ENCODE measurements around the gene GNG4.

GNG4 gene

GRCh38 chr1:235649368-235650163, at the start of gene GNG4:
Gene GNG4, minus strand, starts transcription at chr1:235649784. Its CDS starts 65,946 bp downstream, at chr1:235583838.
- no peak for DNase-seq

DNA sequence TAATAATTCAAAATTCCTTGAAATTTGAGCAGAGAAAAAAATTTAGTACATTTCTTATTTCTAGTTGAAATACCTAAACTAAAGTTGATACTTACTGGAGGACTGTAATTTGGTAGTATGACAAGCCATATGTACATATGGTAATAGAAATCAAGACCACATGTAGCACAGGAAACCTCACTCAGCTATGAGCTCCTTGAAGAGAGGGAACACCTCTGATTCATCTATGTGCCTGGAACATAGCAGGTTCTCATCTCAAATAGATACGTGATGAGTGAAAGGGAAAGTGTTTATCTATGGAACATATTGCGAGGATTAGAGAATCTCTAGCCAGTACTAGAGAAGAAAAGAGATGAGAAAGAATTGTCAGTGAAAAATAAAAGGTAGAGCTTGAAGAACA, 47.9 kb upstream of the GNG4 start:
- no peak for DNase-seq

GRCh38 chr1:235689356-235689755, 39.8 kb upstream of the GNG4 start:
- DNase-seq: no peak

GRCh38 chr1:235688096-235688495, 38.5 kb upstream of the GNG4 start:
- DNase-seq: no peak

GRCh38 chr1:235683653-235684052, 34.1 kb upstream of the GNG4 start:
- DNase-seq: no peak

DNA sequence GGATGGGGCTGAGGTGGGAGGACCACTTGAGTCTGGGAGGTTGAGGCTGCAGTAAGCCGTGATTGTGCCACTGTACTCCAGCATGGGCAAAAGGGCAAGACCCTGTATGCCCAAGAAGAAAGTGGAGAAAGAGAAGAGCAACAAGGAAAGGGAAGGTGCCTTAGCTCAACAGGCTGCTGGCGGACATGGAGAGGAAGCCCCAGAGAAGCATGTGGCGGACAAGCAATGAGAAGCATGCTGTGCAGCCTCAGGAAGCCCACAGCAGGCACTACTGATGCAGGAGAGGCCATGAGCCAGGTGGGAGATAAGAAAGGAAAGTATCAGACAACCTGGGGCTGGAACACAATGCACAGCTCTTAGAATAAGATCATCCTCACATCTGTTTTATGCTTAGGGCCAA, 32.6 kb upstream of the GNG4 start:
- DNase-seq: no peak

- DNase-seq: no peak
Measured at GRCh38 chr1:235679644-235680043, 30.1 kb upstream of the GNG4 start.

DNA sequence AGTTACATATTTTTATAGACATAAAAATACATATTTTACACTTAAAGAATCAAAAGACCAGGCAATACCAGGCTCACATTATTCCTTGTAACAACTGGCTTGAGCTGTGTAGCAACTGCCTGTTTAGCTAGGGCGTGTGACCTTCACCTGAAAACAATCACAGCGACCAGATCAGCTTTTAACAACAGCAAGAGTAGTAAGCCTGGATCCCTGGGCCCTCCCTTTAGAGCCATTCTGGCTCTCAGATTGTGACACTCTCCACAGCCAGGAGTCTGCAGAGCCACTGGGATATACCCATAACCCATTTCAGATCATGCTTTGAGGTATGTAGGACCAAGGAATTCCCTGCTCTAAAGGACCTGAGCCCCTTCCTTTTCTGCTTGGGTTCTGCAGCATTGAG, 29.4 kb upstream of the GNG4 start:
- DNase-seq: no peak

GRCh38 chr1:235675152-235675890, 25.7 kb upstream of the GNG4 start:
- no peak for DNase-seq

GRCh38 chr1:235673981-235674380, 24.4 kb upstream of the GNG4 start:
- no peak for DNase-seq

GRCh38 chr1:235671992-235672391, 22.4 kb upstream of the GNG4 start:
- no peak for DNase-seq

DNA sequence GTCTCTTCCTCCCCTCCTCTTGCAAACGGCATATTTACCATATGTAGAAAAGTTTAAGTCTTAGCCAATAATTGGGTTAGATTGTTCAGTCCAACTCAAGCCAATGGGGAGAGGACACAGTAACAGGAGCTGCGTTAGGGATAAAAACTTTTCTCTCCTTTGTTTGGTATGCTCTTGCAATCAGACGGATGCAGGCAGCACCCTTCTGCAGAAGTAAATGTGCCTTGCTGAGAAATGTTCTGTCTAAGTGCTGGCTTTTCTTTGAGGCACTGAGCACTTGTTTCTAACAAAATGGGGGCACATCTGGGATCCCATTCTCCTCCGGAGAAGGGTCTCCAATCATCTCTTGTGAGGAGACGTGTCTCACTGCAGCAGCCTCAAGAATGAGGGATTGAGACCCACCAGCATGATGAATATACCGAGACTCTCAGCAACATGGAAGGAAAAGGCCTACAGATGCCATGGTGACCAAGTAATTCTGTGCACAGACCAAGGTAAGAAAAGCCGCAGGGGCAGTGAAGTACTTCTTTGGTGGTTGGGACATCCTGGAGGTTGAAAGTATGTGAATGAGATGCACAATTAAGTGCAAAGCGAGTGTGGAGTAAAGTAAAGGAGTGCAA, 20.7 kb upstream of the GNG4 start:
- DNase-seq: no peak

DNA sequence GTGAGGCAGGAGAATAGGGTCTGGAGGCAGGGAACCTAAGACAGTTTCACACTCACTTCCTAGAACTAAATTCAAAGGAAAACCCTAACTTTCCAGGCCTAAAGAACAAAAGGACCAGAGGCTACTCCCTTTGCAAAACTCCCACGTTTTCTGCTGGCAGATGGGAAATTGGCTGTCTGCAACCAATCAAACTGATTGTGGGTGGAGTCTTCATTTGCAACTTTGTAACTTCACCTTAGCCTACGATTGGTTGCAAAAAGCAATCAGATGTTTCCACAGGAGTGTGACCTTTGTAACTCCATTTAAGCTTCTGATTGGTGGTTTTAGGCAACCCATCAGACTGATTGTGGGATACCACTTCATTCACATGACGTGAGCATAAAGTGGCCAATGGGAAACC, 19.7 kb upstream of the GNG4 start:
- DNase-seq: no peak

DNA sequence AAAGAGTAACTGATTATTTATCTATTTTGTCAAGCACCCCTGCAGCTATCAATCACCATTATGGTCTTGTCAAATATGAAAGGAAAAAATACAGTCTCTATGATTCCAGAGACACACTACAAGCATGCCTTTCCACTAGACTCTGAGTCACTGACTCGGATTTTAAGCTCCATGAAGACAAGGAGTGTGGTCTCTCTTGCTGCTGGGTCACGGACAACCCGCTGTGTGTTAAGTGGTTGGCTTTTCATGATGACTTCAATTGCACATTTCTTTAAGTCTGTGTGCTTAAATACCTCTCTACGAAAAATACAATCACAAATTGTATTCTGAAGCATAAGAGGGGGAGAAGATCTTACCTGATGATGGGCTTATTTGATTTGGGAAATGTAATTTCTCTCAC, 14.0 kb upstream of the GNG4 start:
- no peak for DNase-seq

DNA sequence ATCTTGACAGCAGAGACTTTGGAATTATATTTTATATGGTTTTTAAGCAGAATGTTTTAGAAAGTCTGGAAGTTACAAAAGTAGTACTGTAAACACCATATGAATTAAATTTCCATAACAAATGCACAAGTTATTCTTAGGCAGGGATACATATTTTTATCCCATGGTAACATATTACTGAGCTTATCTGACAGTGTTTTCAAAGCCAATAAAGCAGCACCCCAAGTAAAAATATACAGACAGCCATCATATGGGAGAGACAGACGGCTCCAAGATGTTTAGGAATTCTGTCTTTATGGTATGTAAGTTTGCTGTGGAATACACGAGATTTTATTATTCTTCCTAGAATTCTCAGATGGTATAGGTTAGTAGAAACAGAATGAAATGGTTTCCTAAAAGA, 12.0 kb upstream of the GNG4 start:
- no peak for DNase-seq

DNA sequence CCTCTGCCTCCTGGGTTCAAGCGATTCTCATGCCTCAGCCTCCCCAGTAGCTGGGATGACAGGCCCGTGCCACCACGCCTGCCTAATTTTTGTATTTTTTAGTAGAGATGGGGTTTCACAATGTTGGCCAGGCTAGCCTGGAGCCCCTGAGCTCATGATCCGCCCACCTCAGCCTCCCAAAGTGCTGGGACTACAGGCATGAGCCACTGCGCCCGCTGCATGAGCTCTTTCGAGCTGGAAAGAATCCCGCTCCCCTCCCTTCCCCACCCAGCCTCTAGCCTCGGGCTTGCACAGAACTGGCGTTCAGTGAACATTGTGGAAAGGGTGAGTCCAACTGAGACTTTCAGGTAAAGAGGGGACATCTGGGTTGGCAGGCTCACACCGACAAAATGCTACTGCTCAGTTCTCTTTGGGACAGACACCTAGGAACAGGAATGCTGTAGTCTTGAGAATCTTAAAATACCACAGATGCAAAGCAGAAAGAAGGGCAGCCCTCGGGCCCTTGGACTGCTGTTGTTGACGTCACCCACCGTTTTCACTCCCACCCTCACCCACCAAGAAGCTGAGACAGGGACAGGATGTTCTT, 9.7 kb upstream of the GNG4 start:
- no peak for DNase-seq

DNA sequence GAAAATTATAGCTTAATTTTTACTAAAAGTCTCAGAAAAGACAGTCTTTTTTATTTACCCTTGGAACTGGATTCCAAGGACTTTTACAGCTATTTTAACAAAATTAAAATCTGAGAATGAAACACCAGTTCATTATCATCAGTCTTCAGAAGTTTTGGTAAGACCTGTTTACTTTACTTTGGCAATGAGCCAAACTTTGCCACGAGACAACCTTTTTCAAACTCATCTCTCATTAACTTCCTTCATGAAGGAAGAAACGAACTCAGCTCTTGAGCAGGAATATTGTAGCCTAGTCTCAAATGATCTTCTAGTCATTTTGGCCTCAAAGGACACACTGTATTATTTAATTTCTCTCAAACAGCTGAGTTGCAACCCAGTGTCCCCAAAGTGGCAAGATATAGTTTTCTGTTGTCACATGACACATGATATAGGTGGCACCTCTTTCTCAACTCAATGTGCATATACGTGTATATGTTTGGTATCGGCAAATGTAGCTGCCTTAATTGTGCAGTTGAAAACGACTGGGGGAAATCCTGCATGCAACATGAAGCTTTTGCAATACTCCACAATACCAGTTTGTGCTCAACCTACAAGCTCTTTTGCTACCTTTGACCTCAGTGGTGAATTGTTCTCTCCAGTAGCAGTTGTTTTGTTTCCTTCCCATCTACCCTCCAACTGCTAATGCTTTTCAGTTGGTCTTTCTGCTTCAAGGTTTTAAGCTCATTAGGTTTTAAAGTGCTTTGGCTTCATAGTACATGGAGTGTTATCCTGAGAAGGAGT, 8.4 kb upstream of the GNG4 start:
- no peak for DNase-seq

- no peak for DNase-seq
Measured at GRCh38 chr1:235657269-235657668, 7.7 kb upstream of the GNG4 start.

DNA sequence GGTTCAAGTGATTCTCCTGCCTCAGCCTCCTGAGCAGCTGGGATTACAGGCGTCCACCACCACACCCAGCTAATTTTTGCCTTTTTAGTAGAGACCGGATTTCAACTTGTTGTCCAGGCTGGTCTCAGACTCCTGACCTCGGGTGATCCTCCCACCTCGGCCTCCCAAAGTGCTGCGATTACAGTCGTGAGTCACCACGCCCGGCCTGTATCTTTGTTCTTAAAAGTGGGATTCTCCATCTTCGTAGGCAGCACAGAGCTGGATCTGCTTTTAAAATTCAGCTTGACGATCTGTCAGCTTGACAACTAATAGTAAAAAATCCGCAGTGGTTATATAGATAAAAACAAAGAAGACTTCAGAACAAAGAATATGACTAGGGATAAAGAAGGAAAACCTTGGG, 2.8 kb upstream of the GNG4 start:
- DNase-seq: no peak

DNA sequence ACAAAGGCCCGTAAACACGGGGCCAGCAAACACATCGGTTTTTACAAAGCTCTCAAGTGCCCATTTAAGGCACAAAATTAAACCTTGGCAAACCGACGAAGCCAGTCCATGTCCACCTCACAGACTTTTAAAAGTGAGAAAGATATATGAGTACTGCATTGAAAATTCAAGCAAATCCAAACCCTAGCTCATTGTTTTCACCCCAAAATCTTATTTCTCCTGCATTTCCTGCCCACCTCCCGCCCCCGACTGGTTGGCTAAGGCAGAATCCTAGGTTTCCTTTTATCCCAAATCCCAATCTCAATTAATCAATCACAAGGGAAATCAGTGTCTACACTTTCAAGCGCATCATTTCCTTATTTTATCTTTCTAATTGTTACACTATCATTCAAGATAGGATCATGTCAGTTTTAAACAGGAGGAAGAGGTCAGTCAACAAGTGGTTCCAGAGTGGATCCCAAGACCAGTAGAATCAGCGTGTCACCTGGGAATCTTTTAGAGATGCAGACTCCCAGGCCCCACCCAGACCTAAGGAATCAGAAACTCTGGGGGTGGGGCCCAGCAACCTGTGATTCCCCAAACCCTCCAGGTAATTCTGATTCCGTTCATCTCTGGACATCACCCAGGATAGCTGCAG, 1.7 kb upstream of the GNG4 start:
- no peak for DNase-seq

DNA sequence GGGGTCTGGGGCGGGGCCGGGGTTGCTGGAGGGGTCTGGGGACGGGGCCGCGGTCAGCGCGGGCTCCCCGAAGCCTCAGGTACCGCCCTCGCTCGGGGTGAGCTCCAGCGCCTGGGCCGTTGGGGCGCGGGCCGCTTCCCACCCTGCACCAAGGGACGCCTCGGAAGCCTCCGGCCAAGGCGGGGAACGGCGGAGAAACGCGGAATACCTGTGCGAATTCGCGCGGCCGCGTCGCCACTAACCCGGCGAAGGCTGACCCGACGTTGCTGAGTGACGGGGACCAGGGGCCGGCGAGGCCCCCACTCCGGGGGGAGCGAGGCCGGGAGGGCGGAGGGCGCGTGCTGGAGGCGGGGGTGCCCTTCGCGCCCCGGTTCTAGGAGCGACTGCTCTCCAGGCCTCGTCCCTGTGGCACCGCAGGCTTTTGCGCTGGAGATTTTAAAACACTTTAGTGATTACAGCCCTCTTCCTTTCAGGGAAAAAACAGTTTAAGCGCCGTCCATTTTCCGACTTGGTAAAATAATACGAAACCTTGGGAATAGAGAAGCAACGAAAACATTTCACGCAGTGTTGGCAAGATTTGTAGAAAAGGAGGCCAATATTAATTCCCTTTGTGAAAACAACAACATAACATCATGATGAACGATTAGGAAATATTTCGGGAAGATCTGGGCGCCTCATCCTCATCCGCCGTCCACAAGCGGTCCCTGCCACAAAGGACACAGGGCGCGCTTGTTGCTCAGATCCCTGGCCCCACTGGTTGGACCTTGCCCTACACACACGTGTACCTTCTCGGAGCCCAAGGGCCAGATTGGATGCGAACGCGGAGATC, 971 bp upstream of the GNG4 start:
- DNase-seq: no peak
